Measurements from ENCODE around the gene PARD6A. TPM values are rescaled to one million over a fixed set of nuclear protein-coding genes. Genes with fewer than 3 reads are reported as not detected.

The PARD6A gene, protein sequence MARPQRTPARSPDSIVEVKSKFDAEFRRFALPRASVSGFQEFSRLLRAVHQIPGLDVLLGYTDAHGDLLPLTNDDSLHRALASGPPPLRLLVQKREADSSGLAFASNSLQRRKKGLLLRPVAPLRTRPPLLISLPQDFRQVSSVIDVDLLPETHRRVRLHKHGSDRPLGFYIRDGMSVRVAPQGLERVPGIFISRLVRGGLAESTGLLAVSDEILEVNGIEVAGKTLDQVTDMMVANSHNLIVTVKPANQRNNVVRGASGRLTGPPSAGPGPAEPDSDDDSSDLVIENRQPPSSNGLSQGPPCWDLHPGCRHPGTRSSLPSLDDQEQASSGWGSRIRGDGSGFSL
- 2.2 and 4.0 TPM in 2 replicates for total RNA-seq

DNA sequence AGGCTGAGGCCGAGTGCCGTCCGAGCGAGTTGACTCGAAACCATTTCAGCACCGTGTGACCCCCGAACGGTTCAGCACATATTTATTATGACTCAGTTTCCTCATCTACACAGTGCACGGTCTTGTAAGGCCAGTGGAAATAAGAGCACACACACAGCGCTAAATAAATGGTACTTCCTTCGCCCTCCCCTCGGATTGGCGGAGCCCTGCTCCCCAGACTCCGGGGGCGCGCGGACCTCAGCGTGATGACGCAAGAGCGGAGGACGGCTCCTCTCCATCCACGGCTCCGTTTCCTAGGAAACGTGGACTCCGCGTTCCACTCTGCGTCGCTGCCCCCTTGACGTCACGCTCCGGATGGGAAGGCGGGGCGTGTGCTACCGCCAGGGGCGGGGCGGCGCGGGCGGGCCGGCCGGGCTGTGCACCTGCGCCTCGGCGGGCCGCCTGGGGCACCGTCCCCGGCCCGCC lies at the start of gene PARD6A:
Gene PARD6A, plus strand, starts transcription at position 397 of the 465 bp plus-strand sequence. CDS start 79 bp downstream, outside the sequence.

DNA sequence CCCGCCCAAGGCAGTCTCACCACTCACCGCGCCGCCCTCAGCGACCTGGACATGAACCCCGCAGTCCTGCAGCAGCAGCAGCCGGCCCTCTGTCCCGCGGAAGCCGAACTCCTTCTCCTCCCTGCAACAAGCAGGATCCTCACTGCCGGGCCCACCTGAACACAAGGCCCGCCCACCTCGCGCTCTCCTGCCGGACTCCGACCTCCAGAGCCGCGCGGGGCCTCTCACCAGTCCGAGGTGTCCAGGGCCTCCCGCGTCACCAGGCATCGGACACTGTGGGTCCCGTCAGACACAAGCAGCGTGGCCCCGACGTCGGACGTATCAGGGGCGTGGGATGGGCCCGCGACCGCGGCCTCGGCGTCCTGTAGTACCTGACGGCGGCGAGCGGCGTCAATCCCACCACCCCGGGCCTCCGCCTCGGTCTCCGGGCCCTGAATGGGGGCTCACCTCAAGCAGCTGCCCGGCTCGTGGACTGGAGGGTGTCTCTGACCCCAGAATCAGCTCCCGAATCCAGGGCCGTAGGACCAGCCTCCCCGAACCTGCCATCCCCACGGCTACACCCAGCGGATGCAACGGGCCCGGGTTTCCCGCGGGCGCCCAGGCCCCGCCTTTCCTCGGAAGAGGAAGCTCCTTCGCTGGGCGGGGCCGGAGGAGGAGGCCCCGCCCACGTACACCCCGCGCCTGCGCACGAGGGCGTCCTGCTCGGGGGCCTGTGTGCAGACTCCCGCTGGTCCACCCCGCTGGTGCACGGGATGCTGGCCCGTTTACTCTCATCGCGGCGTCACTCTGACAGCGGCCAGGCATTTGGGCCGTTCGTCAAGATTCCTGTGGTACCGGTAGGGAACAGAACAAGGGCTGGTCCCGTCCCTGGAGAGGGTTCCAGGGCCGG lies 841 bp upstream of the PARD6A start, which contains the start of gene ACD:
Gene ACD, minus strand, starts transcription at position 586 of the 889 bp plus-strand sequence. Its CDS starts 40 bp downstream, at position 546.

DNA sequence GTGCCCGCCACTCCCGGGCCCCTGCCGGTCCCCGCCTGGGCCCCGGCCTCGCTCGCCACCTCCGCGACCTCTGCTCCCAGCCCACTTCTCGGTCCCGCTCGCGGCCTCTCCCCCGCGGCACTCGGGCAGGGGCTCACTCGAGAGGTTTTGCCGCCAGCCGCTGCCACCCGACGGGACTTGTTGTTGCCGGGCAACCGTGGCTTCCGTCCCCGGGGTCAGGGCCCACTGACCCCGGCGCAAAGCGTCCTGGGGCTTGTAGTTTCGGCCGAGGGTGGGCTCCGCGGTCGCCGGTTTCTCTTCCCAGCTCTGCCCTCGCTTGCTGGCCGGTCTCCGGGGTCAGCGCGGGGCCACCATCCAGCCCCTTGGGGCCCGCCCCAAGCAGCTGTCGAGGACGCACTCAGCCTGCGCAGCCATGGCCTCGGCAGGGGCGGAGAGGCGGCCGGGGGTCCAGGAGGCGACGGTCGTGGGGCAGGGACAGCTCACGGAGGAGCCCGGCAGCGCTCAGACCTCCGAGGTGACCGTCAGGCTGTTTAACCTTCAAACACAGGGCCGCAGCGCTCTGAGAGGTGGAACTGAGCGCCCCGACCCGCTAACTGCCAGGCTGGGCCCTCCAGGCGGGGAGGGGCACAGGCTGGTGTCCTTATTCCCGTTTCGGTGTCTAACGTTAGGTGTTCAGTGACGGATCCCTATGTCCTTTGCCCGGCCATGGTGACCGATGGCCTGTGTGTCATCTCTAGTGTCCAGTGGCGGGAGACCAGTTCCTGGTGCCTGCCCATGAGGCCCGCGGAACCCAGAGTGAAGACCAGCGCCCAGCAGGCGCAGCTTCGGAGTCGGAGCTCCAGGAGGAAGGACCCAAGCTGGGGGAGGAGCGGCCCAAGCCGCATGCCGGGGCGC lies 6.0 kb downstream of the PARD6A start, which contains the start of the genes C16orf86 and ENKD1:
Gene C16orf86, plus strand, starts transcription at position 256 of the 894 bp plus-strand sequence. Its CDS starts 157 bp downstream, at position 413.
Gene ENKD1, minus strand, starts transcription at position 192 of the 894 bp plus-strand sequence. CDS start 308 bp downstream, outside the sequence.

Other genes starting within 250 kb of the PARD6A start
- gene ZDHHC1, start 244.5 kb upstream of the PARD6A start, total RNA-seq: 6.2 and 7.4 TPM in 2 replicates
- gene HSD11B2, start 229.8 kb upstream of the PARD6A start, total RNA-seq: 0.37 TPM in 1 of 2 replicates, not detected in the other
- 107 and 119 TPM in 2 replicates for gene ATP6V0D1, start 179.8 kb upstream of the PARD6A start, total RNA-seq
- not detected in 2 replicates for gene AGRP, start 177.4 kb upstream of the PARD6A start, total RNA-seq
- gene RIPOR1, start 132.1 kb upstream of the PARD6A start, total RNA-seq: 38.7 and 39.7 TPM in 2 replicates
- gene CTCF, start 98.4 kb upstream of the PARD6A start, total RNA-seq: 20.5 and 26.3 TPM in 2 replicates
- 0.22 and 1.1 TPM in 2 replicates for gene CARMIL2, start 15.8 kb upstream of the PARD6A start, total RNA-seq
- 13.0 and 19.8 TPM in 2 replicates for gene ACD, start 700 bp upstream of the PARD6A start, total RNA-seq
- gene ENKD1, start 5.8 kb downstream of the PARD6A start, total RNA-seq: 20.4 and 21.2 TPM in 2 replicates
- 3.4 and 4.0 TPM in 2 replicates for gene C16orf86, start 5.9 kb downstream of the PARD6A start, total RNA-seq
- 17.1 and 20.5 TPM in 2 replicates for gene GFOD2, start 58.4 kb downstream of the PARD6A start, total RNA-seq
- gene RANBP10, start 145.6 kb downstream of the PARD6A start, total RNA-seq: 3.8 and 3.9 TPM in 2 replicates
- gene TSNAXIP1, start 145.9 kb downstream of the PARD6A start, total RNA-seq: 0.50 and 0.89 TPM in 2 replicates
- gene THAP11, start 181.4 kb downstream of the PARD6A start, total RNA-seq: 36.4 and 43.2 TPM in 2 replicates
- 95.5 and 98.3 TPM in 2 replicates for gene NUTF2, start 186.0 kb downstream of the PARD6A start, total RNA-seq
- 24.4 and 49.5 TPM in 2 replicates for gene CENPT, start 186.7 kb downstream of the PARD6A start, total RNA-seq
- 46.4 and 57.3 TPM in 2 replicates for gene EDC4, start 212.1 kb downstream of the PARD6A start, total RNA-seq
- gene NRN1L, start 223.9 kb downstream of the PARD6A start, total RNA-seq: not detected in 2 replicates
- 16.2 and 20.1 TPM in 2 replicates for gene PSKH1, start 232.3 kb downstream of the PARD6A start, total RNA-seq

Data from uterine smooth muscle cell (primary cell).